Vagina (tissue), 2 donors: ENCODE results near the gene NOL4L.

Source experiments
- CTCF ChIP-seq, 3 experiments: fragments of 450-650 bp in 2 of 3; fragments of 200-600 bp in 1 of 3; sonication (generic) in 1 of 3; IDR thresholded peaks; one replicate each; pipeline ENCODE4 v1.5.1; 2017 to 2019; ENCODE audit warnings: antibody characterized with exemption in 3 of 3, mild to moderate bottlenecking in 2 of 3, moderate library complexity in 2 of 3
- POLR2A ChIP-seq, 2 donors: fragments of 450-650 bp; IDR thresholded peaks; one replicate each; pipeline ENCODE4 v1.6.1; 2017; ENCODE audit warnings: antibody characterized with exemption in 2 of 2, mild to moderate bottlenecking in 2 of 2, moderate library complexity in 2 of 2
- POLR2AphosphoS5 ChIP-seq, 2 donors: sonication (generic); formaldehyde crosslinking; IDR thresholded peaks; one replicate each; pipeline ENCODE4 v1.9.0; 2017; ENCODE audit warnings: antibody characterized with exemption in 2 of 2, mild to moderate bottlenecking in 2 of 2, low read depth in 1 of 2; ENCODE audit not compliant: insufficient read depth in 1 of 2

GRCh38 chr20:32626859-32627636, 41.9 kb upstream of the NOL4L start:
- no peak for TF ChIP-seq CTCF (IDR thresholded peaks at IDR 0.05)
- TF ChIP-seq POLR2A (IDR thresholded peaks at IDR 0.05): no peak
- TF ChIP-seq POLR2AphosphoS5 (IDR thresholded peaks at IDR 0.05; ENCODE audit: insufficient read depth in 1 of 2, low read depth in 1 of 2): no peak
